Measurements from ENCODE around the gene NEGR1. TPM values are rescaled to one million over a fixed set of nuclear protein-coding genes. Genes with fewer than 3 reads are reported as not detected.

Gene NEGR1
- polyA plus RNA-seq, 4 donors: 0.27 to 5.4 (median 1.7) TPM; not detected in 1

GRCh38 chr1:71743862-71744261 lies 538.5 kb downstream of the NEGR1 start:
- Histone ChIP-seq H3K4me1 (ENCODE audit: control insufficient read depth in 3 of 3, insufficient read depth in 2 of 3, low read depth in 1 of 3, low read length in 2 of 3) (no peaks in the 10 kb centered on the region), H3K27me3 (ENCODE audit: control insufficient read depth in 3 of 3, insufficient read depth in 3 of 3, low read length in 3 of 3) (no peaks in the 10 kb centered on the region), H3K36me3 (ENCODE audit: control insufficient read depth in 3 of 3, insufficient read depth in 2 of 3, low read depth in 1 of 3, low read length in 3 of 3) (no peaks in the 10 kb centered on the region), H3K4me3 (ENCODE audit: low read depth in 1 of 3, low read length in 3 of 3) (no peak overlapping the region), H3K27ac (ENCODE audit: low read depth in 1 of 3, low read length in 2 of 3) (no peak overlapping the region), H3K9me3 (ENCODE audit: control insufficient read depth in 2 of 2, insufficient read depth in 1 of 2, low read depth in 1 of 2, low read length in 1 of 2) (peaks cover 0 to 3% of the 10 kb centered on the region in 2 donors)
- no peak for FAIRE-seq
- no peak for DNase-seq
- 37 to 56% (median 39%) methylated on average over 2 of the region's 2 CpGs for WGBS, 3 donors

GRCh38 chr1:71738910-71739309 lies 543.4 kb downstream of the NEGR1 start:
- H3K4me1 ChIP-seq (ENCODE audit: control insufficient read depth in 3 of 3, insufficient read depth in 2 of 3, low read depth in 1 of 3, low read length in 2 of 3): no peaks in the 10 kb centered on the region
- no peaks in the 10 kb centered on the region for H3K27me3 ChIP-seq (ENCODE audit: control insufficient read depth in 3 of 3, insufficient read depth in 3 of 3, low read length in 3 of 3)
- peaks cover 0 to 3% of the 10 kb centered on the region in 2 donors for H3K9me3 ChIP-seq (ENCODE audit: control insufficient read depth in 2 of 2, insufficient read depth in 1 of 2, low read depth in 1 of 2, low read length in 1 of 2)
- H3K27ac ChIP-seq (ENCODE audit: low read depth in 1 of 3, low read length in 2 of 3): no peak overlapping the region
- no peak overlapping the region for H3K4me3 ChIP-seq (ENCODE audit: low read depth in 1 of 3, low read length in 3 of 3)
- no peak for FAIRE-seq
- no peak for DNase-seq
- 55 to 77% (median 64%) methylated on average over 2 of the region's 2 CpGs for WGBS, 3 donors
- H3K36me3 ChIP-seq (ENCODE audit: control insufficient read depth in 3 of 3, insufficient read depth in 2 of 3, low read depth in 1 of 3, low read length in 3 of 3): no peaks in the 10 kb centered on the region

GRCh38 chr1:71738256-71738655 lies 544.1 kb downstream of the NEGR1 start:
- Histone ChIP-seq H3K27ac (ENCODE audit: low read depth in 1 of 3, low read length in 2 of 3) (no peak overlapping the region), H3K4me1 (ENCODE audit: control insufficient read depth in 3 of 3, insufficient read depth in 2 of 3, low read depth in 1 of 3, low read length in 2 of 3) (no peaks in the 10 kb centered on the region), H3K4me3 (ENCODE audit: low read depth in 1 of 3, low read length in 3 of 3) (no peak overlapping the region), H3K9me3 (ENCODE audit: control insufficient read depth in 2 of 2, insufficient read depth in 1 of 2, low read depth in 1 of 2, low read length in 1 of 2) (peaks cover 0 to 3% of the 10 kb centered on the region in 2 donors), H3K27me3 (ENCODE audit: control insufficient read depth in 3 of 3, insufficient read depth in 3 of 3, low read length in 3 of 3) (no peaks in the 10 kb centered on the region), H3K36me3 (ENCODE audit: control insufficient read depth in 3 of 3, insufficient read depth in 2 of 3, low read depth in 1 of 3, low read length in 3 of 3) (no peaks in the 10 kb centered on the region)
- DNase-seq (no peak), FAIRE-seq (no peak)
- 80 to 92% (median 92%) methylated on average over 1 of the region's 1 CpG for WGBS, 3 donors

GRCh38 chr1:71737768-71738167 lies 544.6 kb downstream of the NEGR1 start:
- Histone ChIP-seq H3K27ac (ENCODE audit: low read depth in 1 of 3, low read length in 2 of 3) (no peak overlapping the region), H3K4me3 (ENCODE audit: low read depth in 1 of 3, low read length in 3 of 3) (no peak overlapping the region), H3K27me3 (ENCODE audit: control insufficient read depth in 3 of 3, insufficient read depth in 3 of 3, low read length in 3 of 3) (no peaks in the 10 kb centered on the region), H3K4me1 (ENCODE audit: control insufficient read depth in 3 of 3, insufficient read depth in 2 of 3, low read depth in 1 of 3, low read length in 2 of 3) (no peaks in the 10 kb centered on the region), H3K9me3 (ENCODE audit: control insufficient read depth in 2 of 2, insufficient read depth in 1 of 2, low read depth in 1 of 2, low read length in 1 of 2) (peaks cover 0 to 3% of the 10 kb centered on the region in 2 donors), H3K36me3 (ENCODE audit: control insufficient read depth in 3 of 3, insufficient read depth in 2 of 3, low read depth in 1 of 3, low read length in 3 of 3) (no peaks in the 10 kb centered on the region)
- no peak for FAIRE-seq
- 66 to 81% (median 74%) methylated on average over 3 of the region's 3 CpGs for WGBS, 3 donors
- no peak for DNase-seq

- Histone ChIP-seq H3K9me3 (ENCODE audit: control insufficient read depth in 2 of 2, insufficient read depth in 1 of 2, low read depth in 1 of 2, low read length in 1 of 2) (no peaks in the 10 kb centered on the region), H3K36me3 (ENCODE audit: control insufficient read depth in 3 of 3, insufficient read depth in 2 of 3, low read depth in 1 of 3, low read length in 3 of 3) (no peaks in the 10 kb centered on the region), H3K27ac (ENCODE audit: low read depth in 1 of 3, low read length in 2 of 3) (no peak overlapping the region), H3K4me3 (ENCODE audit: low read depth in 1 of 3, low read length in 3 of 3) (no peak overlapping the region), H3K4me1 (ENCODE audit: control insufficient read depth in 3 of 3, insufficient read depth in 2 of 3, low read depth in 1 of 3, low read length in 2 of 3) (no peaks in the 10 kb centered on the region), H3K27me3 (ENCODE audit: control insufficient read depth in 3 of 3, insufficient read depth in 3 of 3, low read length in 3 of 3) (no peaks in the 10 kb centered on the region)
- WGBS, 3 donors: 15 to 39% (median 25%) methylated on average over 2 of the region's 2 CpGs
- FAIRE-seq (no peak), DNase-seq (no peak)
Measured at GRCh38 chr1:71733121-71733520, 549.2 kb downstream of the NEGR1 start.

- Histone ChIP-seq H3K27ac (ENCODE audit: low read depth in 1 of 3, low read length in 2 of 3) (no peak overlapping the region), H3K9me3 (ENCODE audit: control insufficient read depth in 2 of 2, insufficient read depth in 1 of 2, low read depth in 1 of 2, low read length in 1 of 2) (no peaks in the 10 kb centered on the region), H3K4me1 (ENCODE audit: control insufficient read depth in 3 of 3, insufficient read depth in 2 of 3, low read depth in 1 of 3, low read length in 2 of 3) (no peaks in the 10 kb centered on the region), H3K4me3 (ENCODE audit: low read depth in 1 of 3, low read length in 3 of 3) (no peak overlapping the region), H3K36me3 (ENCODE audit: control insufficient read depth in 3 of 3, insufficient read depth in 2 of 3, low read depth in 1 of 3, low read length in 3 of 3) (no peaks in the 10 kb centered on the region), H3K27me3 (ENCODE audit: control insufficient read depth in 3 of 3, insufficient read depth in 3 of 3, low read length in 3 of 3) (no peaks in the 10 kb centered on the region)
- FAIRE-seq (no peak), DNase-seq (no peak)
- WGBS, 3 donors: 54 to 75% (median 60%) methylated on average over 2 of the region's 2 CpGs
Measured at GRCh38 chr1:71721532-71721931, 560.8 kb downstream of the NEGR1 start.

- Histone ChIP-seq H3K36me3 (ENCODE audit: control insufficient read depth in 3 of 3, insufficient read depth in 2 of 3, low read depth in 1 of 3, low read length in 3 of 3) (no peaks in the 10 kb centered on the region), H3K4me1 (ENCODE audit: control insufficient read depth in 3 of 3, insufficient read depth in 2 of 3, low read depth in 1 of 3, low read length in 2 of 3) (no peaks in the 10 kb centered on the region), H3K27me3 (ENCODE audit: control insufficient read depth in 3 of 3, insufficient read depth in 3 of 3, low read length in 3 of 3) (no peaks in the 10 kb centered on the region), H3K9me3 (ENCODE audit: control insufficient read depth in 2 of 2, insufficient read depth in 1 of 2, low read depth in 1 of 2, low read length in 1 of 2) (peaks cover 0 to 6% of the 10 kb centered on the region in 2 donors), H3K4me3 (ENCODE audit: low read depth in 1 of 3, low read length in 3 of 3) (no peak overlapping the region), H3K27ac (ENCODE audit: low read depth in 1 of 3, low read length in 2 of 3) (no peak overlapping the region)
- FAIRE-seq (no peak), DNase-seq (no peak)
- WGBS, 3 donors: 42 to 72% (median 72%) methylated on average over 2 of the region's 2 CpGs
Measured at GRCh38 chr1:71719330-71719729, 563.0 kb downstream of the NEGR1 start.

GRCh38 chr1:71717186-71717585 lies 565.2 kb downstream of the NEGR1 start:
- no peak for FAIRE-seq
- no peak for DNase-seq
- Histone ChIP-seq H3K27ac (ENCODE audit: low read depth in 1 of 3, low read length in 2 of 3) (no peak overlapping the region), H3K27me3 (ENCODE audit: control insufficient read depth in 3 of 3, insufficient read depth in 3 of 3, low read length in 3 of 3) (no peaks in the 10 kb centered on the region), H3K36me3 (ENCODE audit: control insufficient read depth in 3 of 3, insufficient read depth in 2 of 3, low read depth in 1 of 3, low read length in 3 of 3) (no peaks in the 10 kb centered on the region), H3K4me1 (ENCODE audit: control insufficient read depth in 3 of 3, insufficient read depth in 2 of 3, low read depth in 1 of 3, low read length in 2 of 3) (no peaks in the 10 kb centered on the region), H3K4me3 (ENCODE audit: low read depth in 1 of 3, low read length in 3 of 3) (no peak overlapping the region), H3K9me3 (ENCODE audit: control insufficient read depth in 2 of 2, insufficient read depth in 1 of 2, low read depth in 1 of 2, low read length in 1 of 2) (peaks cover 0 to 6% of the 10 kb centered on the region in 2 donors)

- no peak for DNase-seq
- H3K36me3 ChIP-seq (ENCODE audit: control insufficient read depth in 3 of 3, insufficient read depth in 2 of 3, low read depth in 1 of 3, low read length in 3 of 3): no peaks in the 10 kb centered on the region
- FAIRE-seq: no peak
Measured at GRCh38 chr1:71711456-71711855, 570.9 kb downstream of the NEGR1 start.

More at GRCh38 chr1:71711456-71711855, 570.9 kb downstream of the NEGR1 start:
- Histone ChIP-seq H3K4me3 (ENCODE audit: low read depth in 1 of 3, low read length in 3 of 3) (no peak overlapping the region), H3K9me3 (ENCODE audit: control insufficient read depth in 2 of 2, insufficient read depth in 1 of 2, low read depth in 1 of 2, low read length in 1 of 2) (peaks cover 0 to 9% of the 10 kb centered on the region in 2 donors), H3K4me1 (ENCODE audit: control insufficient read depth in 3 of 3, insufficient read depth in 2 of 3, low read depth in 1 of 3, low read length in 2 of 3) (no peaks in the 10 kb centered on the region), H3K27ac (ENCODE audit: low read depth in 1 of 3, low read length in 2 of 3) (no peak overlapping the region), H3K27me3 (ENCODE audit: control insufficient read depth in 3 of 3, insufficient read depth in 3 of 3, low read length in 3 of 3) (no peaks in the 10 kb centered on the region)

All from small intestine (tissue), 7 donors.